CD4-positive, alpha-beta T cell (primary cell): ENCODE data around the gene DOCK4. TPM values are rescaled to one million over a fixed set of nuclear protein-coding genes. Genes with fewer than 3 reads are reported as not detected.

Source experiments
- ATAC-seq: fragments of 200-7000 bp; cut with Tn5 transposase; one replicate; pipeline ENCODE4 v1.10.0; 2022; ENCODE audit warnings: mild to moderate bottlenecking; ENCODE audit not compliant: poor library complexity
- CTCF ChIA-PET: fragments of 350-600 bp; sonication (Branson Sonifier 250); formaldehyde crosslinking; loops from one replicate; lab custom pipeline; 2021; ENCODE audit warnings: antibody characterized with exemption, inconsistent platforms; lab: Charles Lee
- POLR2A ChIA-PET: fragments of 350-600 bp; sonication (Branson Sonifier 250); formaldehyde crosslinking; loops from one replicate; lab custom pipeline; 2021; ENCODE audit warnings: antibody characterized with exemption, inconsistent platforms; lab: Charles Lee
- DNase-seq, 14 experiments: peaks; one replicate each; pipeline ENCODE4 v3.0.0-alpha.2; 2013 to 2020; ENCODE audit warnings: mixed read lengths in 2 of 14
- H3K27ac ChIP-seq, 2 donors: one replicate each; pipeline versions ENCODE4 v1.5.1 to v1.7.0; 2013; ENCODE audit warnings: low read length in 2 of 2, low read depth in 1 of 2, mild to moderate bottlenecking in 1 of 2
- H3K27me3 ChIP-seq, 2 experiments: 1 replicate in 1 of 2; 2 replicates in 1 of 2; pipeline versions ENCODE4 v1.6.1 to v1.7.0; 2013; ENCODE audit warnings: low read length in 2 of 2, control low read depth in 1 of 2, mild to moderate bottlenecking in 1 of 2, moderate library complexity in 1 of 2; ENCODE audit not compliant: insufficient read depth in 2 of 2, control insufficient read depth in 1 of 2
- H3K36me3 ChIP-seq: one replicate; pipeline ENCODE4 v1.6.1; 2013; ENCODE audit warnings: low read length, control low read depth; ENCODE audit not compliant: insufficient read depth
- H3K4me1 ChIP-seq: one replicate; pipeline ENCODE4 v1.6.1; 2013; ENCODE audit warnings: low read length, control low read depth; ENCODE audit not compliant: insufficient read depth
- H3K4me3 ChIP-seq: one replicate; pipeline ENCODE4 v1.5.1; 2013; ENCODE audit warnings: mild to moderate bottlenecking, low read length, moderate library complexity
- H3K9me3 ChIP-seq, 2 experiments: 1 replicate in 1 of 2; 2 replicates in 1 of 2; pipeline versions ENCODE4 v1.6.1 to v1.7.0; 2013; ENCODE audit warnings: low read length in 2 of 2, mild to moderate bottlenecking in 2 of 2, control low read depth in 1 of 2, moderate library complexity in 1 of 2; ENCODE audit not compliant: control insufficient read depth in 1 of 2, insufficient read depth in 1 of 2
- H3K27ac Mint-ChIP-seq: one replicate; pipeline ENCODE4 v1.8.0; 2020; ENCODE audit warnings: mixed read lengths
- H3K27me3 Mint-ChIP-seq: one replicate; pipeline ENCODE4 v1.8.0; 2021; ENCODE audit warnings: mixed read lengths
- H3K36me3 Mint-ChIP-seq: one replicate; pipeline ENCODE4 v1.8.0; 2021; ENCODE audit warnings: low read depth, mixed read lengths
- H3K4me1 Mint-ChIP-seq: one replicate; pipeline ENCODE4 v1.8.0; 2021; ENCODE audit warnings: low read depth, mixed read lengths
- H3K4me3 Mint-ChIP-seq: one replicate; pipeline ENCODE4 v1.8.0; 2020; ENCODE audit warnings: mild to moderate bottlenecking, mixed read lengths
- H3K9me3 Mint-ChIP-seq: one replicate; pipeline ENCODE4 v1.8.0; 2020; ENCODE audit warnings: mixed read lengths
- intact Hi-C, 2 experiments: fragments of 100-400 bp; cut with DNase I in 1 of 2; cut with micrococcal nuclease in 1 of 2; formaldehyde crosslinking; loops; one replicate each; pipeline versions ENCODE4 v1.15.1 to v1.9.0; 2023 to 2025; cut with DNase I, micrococcal nuclease
- total RNA-seq, 174 experiments: library from RNA in 2 of 174; stranded (reverse) in 2 of 174; gene quantifications; one replicate each; pipeline ENCODE4 v1.2.3 and lab custom pipeline; 2021 to 2026
- TF ChIP-seq, protein P1 (sequence below): fragments of 200-600 bp; IDR thresholded peaks from one replicate; pipeline ENCODE4 v1.8.0; 2022; ENCODE audit warnings: antibody characterized with exemption, mild to moderate bottlenecking

Gene DOCK4
- total RNA-seq, 2 experiments from 2014 or later, result 0.31 to 0.38 TPM

DNA sequence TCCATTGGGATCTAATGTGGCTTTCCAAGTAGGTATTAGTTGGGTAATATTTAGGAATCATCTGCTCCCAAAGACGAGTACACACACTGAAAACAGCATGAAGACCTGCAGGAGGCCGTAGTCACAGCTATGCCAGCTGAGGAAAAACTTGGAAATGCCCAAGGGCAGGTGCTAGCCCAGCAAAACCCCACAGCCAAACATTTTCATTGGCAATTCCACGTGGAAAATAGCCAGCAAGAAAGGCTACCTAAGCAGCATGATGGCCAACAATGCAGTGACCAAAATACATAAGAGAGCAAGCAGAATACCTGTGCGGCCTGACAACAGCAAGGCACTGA is 32.7 kb downstream of the DOCK4 start:
- POLR2A ChIA-PET, result no interaction called here
- intact Hi-C loops, result no loop called here
- H3K4me1 ChIP-seq, result no peaks in the 10 kb centered on the region
- DNase-seq (no peak), ATAC-seq (no peak)
- Mint-ChIP-seq H3K4me3 (no peak overlapping the region), H3K9me3 (no peaks in the 10 kb centered on the region), H3K27me3 (peaks cover 37% of the 10 kb centered on the region), H3K27ac (no peak overlapping the region), H3K36me3 (no peaks in the 10 kb centered on the region), H3K4me1 (no peaks in the 10 kb centered on the region)
- TF ChIP-seq, protein P1, sequence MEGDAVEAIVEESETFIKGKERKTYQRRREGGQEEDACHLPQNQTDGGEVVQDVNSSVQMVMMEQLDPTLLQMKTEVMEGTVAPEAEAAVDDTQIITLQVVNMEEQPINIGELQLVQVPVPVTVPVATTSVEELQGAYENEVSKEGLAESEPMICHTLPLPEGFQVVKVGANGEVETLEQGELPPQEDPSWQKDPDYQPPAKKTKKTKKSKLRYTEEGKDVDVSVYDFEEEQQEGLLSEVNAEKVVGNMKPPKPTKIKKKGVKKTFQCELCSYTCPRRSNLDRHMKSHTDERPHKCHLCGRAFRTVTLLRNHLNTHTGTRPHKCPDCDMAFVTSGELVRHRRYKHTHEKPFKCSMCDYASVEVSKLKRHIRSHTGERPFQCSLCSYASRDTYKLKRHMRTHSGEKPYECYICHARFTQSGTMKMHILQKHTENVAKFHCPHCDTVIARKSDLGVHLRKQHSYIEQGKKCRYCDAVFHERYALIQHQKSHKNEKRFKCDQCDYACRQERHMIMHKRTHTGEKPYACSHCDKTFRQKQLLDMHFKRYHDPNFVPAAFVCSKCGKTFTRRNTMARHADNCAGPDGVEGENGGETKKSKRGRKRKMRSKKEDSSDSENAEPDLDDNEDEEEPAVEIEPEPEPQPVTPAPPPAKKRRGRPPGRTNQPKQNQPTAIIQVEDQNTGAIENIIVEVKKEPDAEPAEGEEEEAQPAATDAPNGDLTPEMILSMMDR, result no peak
- no peaks in the 10 kb centered on the region for H3K36me3 ChIP-seq
- H3K4me3 ChIP-seq, result no peak overlapping the region
- CTCF ChIA-PET, result no interaction called here
- no peaks in the 10 kb centered on the region for H3K9me3 ChIP-seq
- H3K27ac ChIP-seq, result no peak overlapping the region
- peaks cover 2 to 5% of the 10 kb centered on the region in 2 experiments for H3K27me3 ChIP-seq

DNA sequence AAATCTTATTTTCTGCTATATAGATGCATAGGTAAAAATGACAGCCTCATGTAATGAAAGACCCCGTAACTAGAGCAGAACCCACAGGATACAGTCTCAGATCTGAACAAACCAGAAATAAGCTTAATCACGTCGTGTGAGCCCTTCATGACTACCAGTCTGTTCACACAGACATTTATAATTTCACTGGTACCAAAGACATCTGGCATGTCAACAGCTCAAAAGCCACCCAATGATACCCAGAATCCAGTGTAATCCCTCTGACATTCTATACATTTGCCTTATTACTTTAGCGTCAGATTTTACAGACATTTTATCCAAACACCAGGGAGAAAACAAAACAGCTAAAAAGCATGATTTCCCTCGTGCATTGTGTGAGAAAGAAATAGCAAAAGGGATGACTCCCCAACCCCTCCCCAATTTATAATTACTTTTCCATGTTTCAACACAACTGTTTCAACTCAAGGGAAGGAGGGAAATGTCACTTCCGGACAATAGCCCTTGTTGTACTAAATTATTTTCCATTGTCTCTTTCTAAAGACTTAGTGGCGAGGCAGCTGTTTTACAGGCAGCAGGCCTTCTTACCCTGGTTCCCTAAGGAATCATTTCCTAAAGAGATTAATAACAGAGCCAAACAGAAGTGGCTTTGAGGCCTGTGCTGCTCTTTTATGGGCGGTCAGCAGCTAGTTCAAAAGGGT is 33.2 kb downstream of the DOCK4 start:
- H3K27ac ChIP-seq, result no peak overlapping the region
- peaks cover 31% of the 10 kb centered on the region for H3K27me3 Mint-ChIP-seq
- TF ChIP-seq, protein P1, result no peak
- H3K27me3 ChIP-seq, result peaks cover 2 to 8% of the 10 kb centered on the region in 2 experiments
- CTCF ChIA-PET, result no interaction called here
- no peaks in the 10 kb centered on the region for H3K9me3 ChIP-seq
- no peak overlapping the region for H3K27ac Mint-ChIP-seq
- no peak overlapping the region for H3K4me3 Mint-ChIP-seq
- intact Hi-C loops, result no loop called here
- no peaks in the 10 kb centered on the region for H3K9me3 Mint-ChIP-seq
- DNase-seq (no peak), ATAC-seq (no peak)
- H3K36me3 ChIP-seq, result no peaks in the 10 kb centered on the region
- H3K36me3 Mint-ChIP-seq, result no peaks in the 10 kb centered on the region
- H3K4me1 Mint-ChIP-seq, result no peaks in the 10 kb centered on the region
- H3K4me1 ChIP-seq, result no peaks in the 10 kb centered on the region
- POLR2A ChIA-PET, result no interaction called here
- no peak overlapping the region for H3K4me3 ChIP-seq

DNA sequence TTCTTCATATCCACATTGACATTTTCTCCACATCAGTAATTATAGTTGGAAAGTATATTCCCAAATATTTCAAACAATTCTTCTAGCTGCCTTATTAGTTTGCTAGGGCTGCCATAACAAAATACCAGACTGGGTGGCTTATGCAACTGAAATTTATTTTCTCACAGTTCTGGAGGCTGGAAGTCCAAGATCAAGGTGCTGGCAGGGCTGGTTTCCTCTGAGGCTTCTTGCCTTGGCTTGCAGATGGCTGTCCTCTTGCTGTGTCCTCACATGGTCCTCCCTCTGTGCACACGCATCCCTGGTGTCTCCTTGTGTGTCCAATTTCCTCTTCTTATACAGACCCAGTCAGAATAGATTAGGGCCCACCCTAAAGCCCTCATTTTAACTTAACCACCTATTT is 34.5 kb downstream of the DOCK4 start:
- ChIA-PET CTCF (no interaction called here), POLR2A (no interaction called here)
- no peak overlapping the region for H3K27ac Mint-ChIP-seq
- peaks cover 0 to 8% of the 10 kb centered on the region in 2 experiments for H3K27me3 ChIP-seq
- no peaks in the 10 kb centered on the region for H3K9me3 Mint-ChIP-seq
- no peak overlapping the region for H3K4me3 Mint-ChIP-seq
- no peak overlapping the region for H3K27ac ChIP-seq
- H3K36me3 ChIP-seq, result no peaks in the 10 kb centered on the region
- TF ChIP-seq, protein P1, result no peak
- H3K4me1 ChIP-seq, result no peaks in the 10 kb centered on the region
- H3K4me3 ChIP-seq, result no peak overlapping the region
- ATAC-seq (no peak), DNase-seq (no peak)
- intact Hi-C loops, result no loop called here
- H3K27me3 Mint-ChIP-seq, result peaks cover 20% of the 10 kb centered on the region
- H3K9me3 ChIP-seq, result no peaks in the 10 kb centered on the region
- H3K4me1 Mint-ChIP-seq, result no peaks in the 10 kb centered on the region
- H3K36me3 Mint-ChIP-seq, result no peaks in the 10 kb centered on the region
